Pancreas (tissue), 10 donors: ENCODE data around the gene IL6R. TPM values are rescaled to one million over a fixed set of nuclear protein-coding genes. Genes with fewer than 3 reads are reported as not detected.
A peak's percentile ranks its signal among the peaks of the same experiment; 100 is the strongest.
"Not testable (repeated sequence)": the region's sequence is repeated elsewhere in the genome, so short reads cannot be mapped to it uniquely, and the experiment has no call there.

Experiments
- ATAC-seq, 4 donors: fragments of 200-7000 bp; cut with Tn5 transposase; one replicate each; pipeline versions ENCODE4 v1.8.0 to v1.9.1; 2020; ENCODE audit warnings: mild to moderate bottlenecking in 4 of 4, moderate library complexity in 4 of 4
- DNase-seq, 6 donors: peaks; one replicate each; pipeline ENCODE4 v3.0.0-alpha.2; 2020
- FAIRE-seq: peaks from 2 replicates; lab custom pipeline; 2012; peaks lifted over from hg19 to GRCh38; lab: Jason Lieb, UNC
- H3K27ac ChIP-seq, 4 donors: fragments of 200-600 bp; sonication (generic); 1 replicate in 3 of 4; 2 replicates in 1 of 4; pipeline versions ENCODE4 v1.5.0 to v1.8.0; 2020
- H3K27me3 ChIP-seq, 4 donors: fragments of 200-600 bp; one replicate each; pipeline ENCODE4 v1.8.0; 2021
- H3K36me3 ChIP-seq, 3 donors: fragments of 200-600 bp; sonication (generic) in 1 of 3; one replicate each; pipeline versions ENCODE4 v1.5.0 to v1.8.0; 2020 to 2021
- H3K4me1 ChIP-seq, 3 donors: fragments of 200-600 bp; one replicate each; pipeline ENCODE4 v1.8.0; 2021
- H3K4me3 ChIP-seq, 4 donors: fragments of 200-600 bp; sonication (generic) in 2 of 4; one replicate each; pipeline versions ENCODE4 v1.5.0 to v1.8.0; 2020 to 2021
- H3K9me3 ChIP-seq, 4 donors: fragments of 200-600 bp; one replicate each; pipeline ENCODE4 v1.8.0; 2021
- WGBS, 2 donors: extraction: QIAGEN DNeasy Blood & Tissue Kit; methylation state at CpG; one replicate each; pipeline ENCODE4 v1.1.7; 2013; 5-methylcytosine and 5-hydroxymethylcytosine counted together
- intact Hi-C, 3 donors: fragments of 100-400 bp; cut with DNase I; formaldehyde crosslinking; loops; one replicate each; pipeline versions ENCODE4 v1.11.1 to v1.14.2; 2022
- polyA plus RNA-seq, 2 donors: library from polyadenylated mRNA; stranded (reverse); fragments of 200-250 nt; gene quantifications; one replicate each; pipeline ENCODE4 v1.2.3, GENCODE V29; 2013
- total RNA-seq, 6 donors: library from RNA; stranded (reverse); fragmentation: NEBNext Ultra II Directional in 4 of 6; extraction: Animal tissue kit (Norgen Biotek cat#: 25700) in 4 of 6; gene quantifications; one replicate each; pipeline versions ENCODE4 v1.2.1 to v1.2.4, GENCODE V29; 2021 to 2023
- TF ChIP-seq, protein P1 (sequence below), 4 donors: fragments of 200-600 bp; sonication (generic) in 3 of 4; IDR thresholded peaks; one replicate each; pipeline versions ENCODE4 v1.5.0 to v1.8.0; 2021; ENCODE audit warnings: antibody characterized with exemption in 4 of 4
- donor health status: healthy with polysubstance abuse.
- donor health status: DM: no; HTN: no; CAD: no; lungs with moderate emphysema.
- donor health status: DM: no; HTN: no; CAD: no.
- donor health status: control.
- donor health status: control.
- donor health status: Bipolar disorder and iron deficiency.
- donor health status: DM: yes; HTN: yes; CAD: no.
- donor health status: DM: no; HTN: no; CAD: no.
- donor health status: DM: no; HTN: no; CAD: no.
- donor health status: DM: yes; HTN: yes; CAD: no.

The IL6R gene
- total RNA-seq: 10 to 100 TPM in 2 of 6 donors, 1 to 10 TPM in 4; 2.2 to 12.9 (median 7.1) TPM
- 10 to 100 TPM in 1 of 2 donors, 1 to 10 TPM in 1; 4.3 to 10.3 TPM for polyA plus RNA-seq

GRCh38 chr1:154404984-154405746 lies at the start of gene IL6R:
Gene IL6R (plus strand): TSS chr1:154405343. CDS start chr1:154405630, 287 bp downstream.
- ATAC-seq: peak; percentile 78 to 85 (median 82)
- intact Hi-C loops: loop anchor here in 1 of 3 donors (10.0 kb wide), 1 partner anchor 60 kb away; no protein-coding TSS in a partner anchor

DNA sequence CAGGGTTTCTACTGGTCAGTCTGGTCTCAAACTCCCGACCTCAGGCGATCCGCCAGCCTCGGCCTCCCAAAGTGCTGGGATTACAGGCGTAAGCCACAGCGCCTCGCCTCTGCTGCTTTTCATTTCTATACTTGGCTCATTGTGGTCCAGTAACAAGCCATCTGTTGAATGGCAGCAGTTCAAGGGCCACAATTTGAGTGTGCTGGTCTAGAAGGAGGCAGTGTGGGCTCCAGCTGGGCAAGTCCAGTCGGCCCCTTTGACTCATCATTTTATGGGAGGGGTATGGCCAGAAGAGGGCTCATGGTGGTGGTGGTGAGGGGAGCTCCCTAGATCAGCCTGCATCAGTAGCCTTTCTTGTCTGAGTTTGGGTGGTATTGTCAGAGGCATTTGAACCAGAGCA lies 46.6 kb upstream of the IL6R start:
- intact Hi-C loops: no loop called here
- FAIRE-seq (no peak), DNase-seq (no peak), ATAC-seq (no peak)
- TF ChIP-seq, protein P1, sequence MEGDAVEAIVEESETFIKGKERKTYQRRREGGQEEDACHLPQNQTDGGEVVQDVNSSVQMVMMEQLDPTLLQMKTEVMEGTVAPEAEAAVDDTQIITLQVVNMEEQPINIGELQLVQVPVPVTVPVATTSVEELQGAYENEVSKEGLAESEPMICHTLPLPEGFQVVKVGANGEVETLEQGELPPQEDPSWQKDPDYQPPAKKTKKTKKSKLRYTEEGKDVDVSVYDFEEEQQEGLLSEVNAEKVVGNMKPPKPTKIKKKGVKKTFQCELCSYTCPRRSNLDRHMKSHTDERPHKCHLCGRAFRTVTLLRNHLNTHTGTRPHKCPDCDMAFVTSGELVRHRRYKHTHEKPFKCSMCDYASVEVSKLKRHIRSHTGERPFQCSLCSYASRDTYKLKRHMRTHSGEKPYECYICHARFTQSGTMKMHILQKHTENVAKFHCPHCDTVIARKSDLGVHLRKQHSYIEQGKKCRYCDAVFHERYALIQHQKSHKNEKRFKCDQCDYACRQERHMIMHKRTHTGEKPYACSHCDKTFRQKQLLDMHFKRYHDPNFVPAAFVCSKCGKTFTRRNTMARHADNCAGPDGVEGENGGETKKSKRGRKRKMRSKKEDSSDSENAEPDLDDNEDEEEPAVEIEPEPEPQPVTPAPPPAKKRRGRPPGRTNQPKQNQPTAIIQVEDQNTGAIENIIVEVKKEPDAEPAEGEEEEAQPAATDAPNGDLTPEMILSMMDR (IDR thresholded peaks at IDR 0.05): no peak
- Histone ChIP-seq H3K4me3 (no peak overlapping the region), H3K27me3 (no peaks in the 10 kb centered on the region), H3K4me1 (peaks cover 0 to 4% (median 3%) of the 10 kb centered on the region in 3 donors), H3K9me3 (no peaks in the 10 kb centered on the region), H3K27ac (no peak overlapping the region), H3K36me3 (no peaks in the 10 kb centered on the region)
- WGBS, 2 donors: 88% methylated on average over 8 of the region's 8 CpGs

More at GRCh38 chr1:154404984-154405746, at the start of gene IL6R:
- Histone ChIP-seq H3K27me3 (no peaks in the 10 kb centered on the region), H3K27ac (peak within 1 kb of the TSS; percentile 76 to 94 (median 84)), H3K9me3 (no peaks in the 10 kb centered on the region), H3K4me3 (peak within 1 kb of the TSS; percentile 36 to 70 (median 56)), H3K4me1 (peaks cover 0 to 9% (median 0%) of the 10 kb centered on the region in 3 donors), H3K36me3 (no peaks in the 10 kb centered on the region)
- 0 to 1% methylated on average over 59 to 66 of the region's 66 CpGs for WGBS, 2 donors
- TF ChIP-seq, protein P1 (IDR thresholded peaks at IDR 0.05): peak in 2 of 4 donors; percentile 20 to 26
- FAIRE-seq (no peak), DNase-seq (peak; percentile 80 to 92 (median 88))

DNA sequence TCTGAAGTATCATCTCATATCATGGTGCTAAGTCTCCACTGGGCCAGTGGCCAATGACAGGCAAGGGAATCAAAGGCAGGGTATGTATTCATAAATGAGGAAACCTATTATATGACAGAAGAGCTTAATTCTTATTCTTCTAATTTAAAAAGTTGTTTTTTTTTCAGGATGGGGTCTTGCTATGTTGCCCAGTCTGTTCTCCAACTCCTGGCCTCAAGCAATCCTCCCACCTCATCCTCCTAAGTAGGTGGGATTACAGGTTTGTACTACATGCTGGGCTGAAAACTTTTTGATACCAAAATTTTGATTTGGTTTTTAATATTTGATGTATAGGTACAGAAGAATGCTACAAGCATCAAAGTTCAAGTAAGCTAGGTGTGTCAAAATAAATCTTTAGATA lies 44.9 kb upstream of the IL6R start:
- H3K27me3 ChIP-seq: no peaks in the 10 kb centered on the region

DNA sequence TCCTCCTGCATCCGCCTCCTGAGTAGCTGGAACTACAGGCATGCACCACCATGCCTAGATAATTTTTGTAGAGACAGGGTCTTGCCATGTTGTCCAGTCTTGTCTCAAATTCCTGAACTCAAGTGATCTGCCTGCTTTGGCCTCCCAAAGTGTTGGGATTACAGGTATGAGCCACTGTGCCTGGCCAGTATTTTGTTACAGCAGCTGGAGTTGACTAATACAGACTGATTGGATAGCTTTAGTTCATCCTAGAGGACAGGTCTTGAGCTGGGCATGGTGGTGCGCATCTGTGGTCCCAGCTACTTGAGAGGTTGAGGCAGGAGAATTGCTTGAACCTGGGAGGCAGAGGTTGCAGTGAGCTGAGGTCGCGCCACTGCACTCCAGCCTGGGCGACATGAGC lies 44.3 kb upstream of the IL6R start:
- H3K27ac ChIP-seq, H3K36me3 ChIP-seq, H3K4me1 ChIP-seq, intact Hi-C loops, DNase-seq, H3K27me3 ChIP-seq, H3K9me3 ChIP-seq, ATAC-seq, H3K4me3 ChIP-seq, FAIRE-seq: not testable (repeated sequence)
- 90 to 94% methylated on average over 5 of the region's 5 CpGs for WGBS, 2 donors

More for the DNA sequence above, 44.9 kb upstream of the IL6R start:
- no peak for DNase-seq
- no peak for ATAC-seq
- TF ChIP-seq, protein P1 (IDR thresholded peaks at IDR 0.05): no peak
- Histone ChIP-seq H3K27ac (no peak overlapping the region), H3K36me3 (no peaks in the 10 kb centered on the region), H3K9me3 (no peaks in the 10 kb centered on the region), H3K4me3 (no peak overlapping the region), H3K4me1 (no peaks in the 10 kb centered on the region)
- FAIRE-seq: no peak
- intact Hi-C loops: no loop called here

GRCh38 chr1:154361357-154361756 lies 43.8 kb upstream of the IL6R start:
- WGBS, 2 donors: 67 to 74% methylated on average over 3 of the region's 3 CpGs

More at GRCh38 chr1:154361357-154361756, 43.8 kb upstream of the IL6R start:
- Histone ChIP-seq H3K27me3 (no peaks in the 10 kb centered on the region), H3K4me3 (no peak overlapping the region), H3K4me1 (no peaks in the 10 kb centered on the region), H3K36me3 (no peaks in the 10 kb centered on the region), H3K9me3 (no peaks in the 10 kb centered on the region), H3K27ac (no peak overlapping the region)
- TF ChIP-seq, protein P1 (IDR thresholded peaks at IDR 0.05): no peak
- FAIRE-seq: no peak
- intact Hi-C loops: no loop called here
- no peak for ATAC-seq
- no peak for DNase-seq
